Nephron (organoid): Measurements from ENCODE around the gene CHD8.

Experiments used
- H3K27ac Mint-ChIP-seq, 3 experiments: 2 replicates each; pipeline ENCODE4 v1.8.0; 2020; ENCODE audit warnings: mixed read lengths in 3 of 3, mild to moderate bottlenecking in 2 of 3, moderate library complexity in 1 of 3
- H3K27me3 Mint-ChIP-seq: 2 replicates; pipeline ENCODE4 v1.8.0; 2021; ENCODE audit warnings: low read depth, mild to moderate bottlenecking, moderate library complexity, mixed read lengths
- H3K36me3 Mint-ChIP-seq: 2 replicates; pipeline ENCODE4 v1.8.0; 2020; ENCODE audit warnings: low read depth, mixed read lengths
- H3K4me1 Mint-ChIP-seq: 2 replicates; pipeline ENCODE4 v1.8.0; 2020; ENCODE audit warnings: mixed read lengths
- H3K4me3 Mint-ChIP-seq, 3 experiments: 2 replicates each; pipeline ENCODE4 v1.8.0; 2020; ENCODE audit warnings: mild to moderate bottlenecking in 3 of 3, mixed read lengths in 3 of 3, moderate library complexity in 2 of 3
- H3K9me3 Mint-ChIP-seq: 2 replicates; pipeline ENCODE4 v1.8.0; 2020; ENCODE audit warnings: mixed read lengths
- CTCF ChIP-seq, 3 experiments: fragments of 200-600 bp; sonication (generic); IDR thresholded peaks; one replicate each; pipeline ENCODE4 v1.5.0; 2021; ENCODE audit warnings: antibody characterized with exemption in 3 of 3; ENCODE audit not compliant: unreplicated experiment in 3 of 3

CHD8 gene

GRCh38 chr14:21440859-21441258 lies 15.1 kb downstream of the CHD8 start:
- Mint-ChIP-seq H3K9me3 (no peaks in the 10 kb centered on the region), H3K4me1 (peaks cover 16% of the 10 kb centered on the region), H3K27ac (no peak overlapping the region), H3K27me3 (no peaks in the 10 kb centered on the region), H3K4me3 (no peak overlapping the region), H3K36me3 (peaks cover 7% of the 10 kb centered on the region)
- no peak for TF ChIP-seq CTCF (IDR thresholded peaks at IDR 0.05; ENCODE audit: unreplicated experiment in 3 of 3)

- H3K27ac Mint-ChIP-seq = peak overlapping the region; percentile 98 to 100 (median 99)
- peaks cover 25% of the 10 kb centered on the region for H3K36me3 Mint-ChIP-seq
- peaks cover 26% of the 10 kb centered on the region for H3K4me1 Mint-ChIP-seq
- no peak for TF ChIP-seq CTCF (IDR thresholded peaks at IDR 0.05; ENCODE audit: unreplicated experiment in 3 of 3)
- no peaks in the 10 kb centered on the region for H3K27me3 Mint-ChIP-seq
- no peaks in the 10 kb centered on the region for H3K9me3 Mint-ChIP-seq
- peak overlapping the region; percentile 87 to 92 (median 92) for H3K4me3 Mint-ChIP-seq
These were observed 18.6 kb downstream of the CHD8 start for GRCh38 chr14:21437063-21437901.

GRCh38 chr14:21436567-21437062 lies 19.3 kb downstream of the CHD8 start:
- no peak for TF ChIP-seq CTCF (IDR thresholded peaks at IDR 0.05; ENCODE audit: unreplicated experiment in 3 of 3)
- peak overlapping the region; percentile 87 to 92 (median 92) for H3K4me3 Mint-ChIP-seq
- H3K36me3 Mint-ChIP-seq = peaks cover 23% of the 10 kb centered on the region
- H3K27ac Mint-ChIP-seq = peak overlapping the region; percentile 98 to 100 (median 99)
- no peaks in the 10 kb centered on the region for H3K27me3 Mint-ChIP-seq
- peaks cover 26% of the 10 kb centered on the region for H3K4me1 Mint-ChIP-seq
- no peaks in the 10 kb centered on the region for H3K9me3 Mint-ChIP-seq

GRCh38 chr14:21431126-21431525 lies 24.8 kb downstream of the CHD8 start:
- Mint-ChIP-seq H3K4me3 (no peak overlapping the region), H3K36me3 (peaks cover 69% of the 10 kb centered on the region), H3K27me3 (no peaks in the 10 kb centered on the region), H3K27ac (no peak overlapping the region), H3K4me1 (peaks cover 10% of the 10 kb centered on the region), H3K9me3 (no peaks in the 10 kb centered on the region)
- no peak for TF ChIP-seq CTCF (IDR thresholded peaks at IDR 0.05; ENCODE audit: unreplicated experiment in 3 of 3)

GRCh38 chr14:21428930-21429329 lies 27.0 kb downstream of the CHD8 start:
- Mint-ChIP-seq H3K4me3 (no peak overlapping the region), H3K4me1 (no peaks in the 10 kb centered on the region), H3K27me3 (no peaks in the 10 kb centered on the region), H3K27ac (no peak overlapping the region), H3K36me3 (peaks cover 82% of the 10 kb centered on the region), H3K9me3 (no peaks in the 10 kb centered on the region)
- TF ChIP-seq CTCF (IDR thresholded peaks at IDR 0.05; ENCODE audit: unreplicated experiment in 3 of 3) = no peak

- H3K9me3 Mint-ChIP-seq = no peaks in the 10 kb centered on the region
- H3K4me1 Mint-ChIP-seq = no peaks in the 10 kb centered on the region
- no peaks in the 10 kb centered on the region for H3K27me3 Mint-ChIP-seq
- H3K27ac Mint-ChIP-seq = no peak overlapping the region
- H3K36me3 Mint-ChIP-seq = peaks cover 82% of the 10 kb centered on the region
- TF ChIP-seq CTCF (IDR thresholded peaks at IDR 0.05; ENCODE audit: unreplicated experiment in 3 of 3) = no peak
- H3K4me3 Mint-ChIP-seq = no peak overlapping the region
These were observed 29.2 kb downstream of the CHD8 start for GRCh38 chr14:21426692-21427091.
